ENCODE results near the gene IGF2BP1. TPM values are rescaled to one million over a fixed set of nuclear protein-coding genes. Genes with fewer than 3 reads are reported as not detected.

Gene IGF2BP1
- polyA plus RNA-seq (ENCODE audit: insufficient read length in 4 of 4): 10 to 100 TPM; 15.1 to 22.2 (median 19.8) TPM

GRCh38 chr17:48997103-48997826 is at the start of gene IGF2BP1:
Gene IGF2BP1 (plus strand): TSS chr17:48997385. CDS start chr17:48997746, 361 bp downstream.
- DNase-seq (ENCODE audit: low read depth in 4 of 4, low spot score in 3 of 4): peak in 1 of 4 donors; percentile 43

- no peak for DNase-seq (ENCODE audit: low read depth in 4 of 4, low spot score in 3 of 4)
These were observed 45.6 kb upstream of the IGF2BP1 start for GRCh38 chr17:48951572-48951971.

GRCh38 chr17:48952904-48953303 is 44.3 kb upstream of the IGF2BP1 start:
- no peak for DNase-seq (ENCODE audit: low read depth in 4 of 4, low spot score in 3 of 4)

GRCh38 chr17:48954300-48954755 is 42.9 kb upstream of the IGF2BP1 start:
- no peak for DNase-seq (ENCODE audit: low read depth in 4 of 4, low spot score in 3 of 4)

GRCh38 chr17:48960834-48961515 is 36.2 kb upstream of the IGF2BP1 start:
- DNase-seq (ENCODE audit: low read depth in 4 of 4, low spot score in 3 of 4): no peak

GRCh38 chr17:48961516-48962233 is 35.5 kb upstream of the IGF2BP1 start:
- no peak for DNase-seq (ENCODE audit: low read depth in 4 of 4, low spot score in 3 of 4)

GRCh38 chr17:48970224-48970623 is 27.0 kb upstream of the IGF2BP1 start:
- DNase-seq (ENCODE audit: low read depth in 4 of 4, low spot score in 3 of 4): no peak

GRCh38 chr17:48970865-48971687 is 26.1 kb upstream of the IGF2BP1 start:
- DNase-seq (ENCODE audit: low read depth in 4 of 4, low spot score in 3 of 4): no peak

- no peak for DNase-seq (ENCODE audit: low read depth in 4 of 4, low spot score in 3 of 4)
These were observed 24.5 kb upstream of the IGF2BP1 start for GRCh38 chr17:48972749-48973097.

GRCh38 chr17:48973806-48974205 is 23.4 kb upstream of the IGF2BP1 start:
- no peak for DNase-seq (ENCODE audit: low read depth in 4 of 4, low spot score in 3 of 4)

GRCh38 chr17:48981927-48982539 is 15.2 kb upstream of the IGF2BP1 start:
- DNase-seq (ENCODE audit: low read depth in 4 of 4, low spot score in 3 of 4): no peak

- DNase-seq (ENCODE audit: low read depth in 4 of 4, low spot score in 3 of 4): no peak
These were observed 11.5 kb upstream of the IGF2BP1 start for GRCh38 chr17:48985436-48986245.

- DNase-seq (ENCODE audit: low read depth in 4 of 4, low spot score in 3 of 4): no peak
These were observed 8.1 kb upstream of the IGF2BP1 start for GRCh38 chr17:48989100-48989499.

GRCh38 chr17:48990882-48991357 is 6.3 kb upstream of the IGF2BP1 start:
- no peak for DNase-seq (ENCODE audit: low read depth in 4 of 4, low spot score in 3 of 4)

- no peak for DNase-seq (ENCODE audit: low read depth in 4 of 4, low spot score in 3 of 4)
These were observed 4.7 kb upstream of the IGF2BP1 start for GRCh38 chr17:48992444-48992843.

GRCh38 chr17:48993305-48993704 is 3.9 kb upstream of the IGF2BP1 start:
- no peak for DNase-seq (ENCODE audit: low read depth in 4 of 4, low spot score in 3 of 4)

- no peak for DNase-seq (ENCODE audit: low read depth in 4 of 4, low spot score in 3 of 4)
These were observed 3.2 kb upstream of the IGF2BP1 start for GRCh38 chr17:48993951-48994350.

- no peak for DNase-seq (ENCODE audit: low read depth in 4 of 4, low spot score in 3 of 4)
These were observed 2.5 kb upstream of the IGF2BP1 start for GRCh38 chr17:48994549-48995303.

All from right renal pelvis (tissue), 4 donors.